Neural progenitor cell (in vitro differentiated cells): ENCODE data around the gene SCLT1. TPM values are rescaled to one million over a fixed set of nuclear protein-coding genes. Genes with fewer than 3 reads are reported as not detected.

ENCODE experiments used
- DNase-seq: peaks from one replicate; pipeline ENCODE4 v3.0.0-alpha.2; 2016; ENCODE audit warnings: low spot score
- H2AFZ ChIP-seq: fragments of 200-600 bp; sonication (generic); replicated peaks from 2 replicates; pipeline ENCODE4 v1.6.1; 2016; ENCODE audit warnings: antibody characterized with exemption
- H3F3A ChIP-seq: fragments of 200-600 bp; sonication (generic); 2 replicates; pipeline ENCODE4 v1.6.1; 2016; ENCODE audit warnings: antibody characterized with exemption, low read depth
- H3K27ac ChIP-seq: fragments of 200-600 bp; sonication (generic); 2 replicates; pipeline ENCODE4 v1.5.1; 2016; ENCODE audit warnings: mild to moderate bottlenecking
- H3K27me3 ChIP-seq: fragments of 200-600 bp; sonication (generic); 2 replicates; pipeline ENCODE4 v1.6.1; 2016; ENCODE audit warnings: mild to moderate bottlenecking, moderate library complexity
- H3K36me3 ChIP-seq: fragments of 200-600 bp; sonication (generic); 2 replicates; pipeline ENCODE4 v1.5.1; 2016
- H3K4me1 ChIP-seq: fragments of 200-600 bp; sonication (generic); 2 replicates; pipeline ENCODE4 v1.6.1; 2016; ENCODE audit warnings: mixed run types
- H3K4me2 ChIP-seq: fragments of 200-600 bp; sonication (generic); 2 replicates; pipeline ENCODE4 v1.6.1; 2016
- H3K4me3 ChIP-seq: fragments of 200-600 bp; sonication (generic); 2 replicates; pipeline ENCODE4 v1.5.1; 2016
- H3K79me2 ChIP-seq: fragments of 200-600 bp; sonication (generic); 2 replicates; pipeline ENCODE4 v1.6.1; 2016; ENCODE audit warnings: low read depth
- H3K9ac ChIP-seq: fragments of 200-600 bp; sonication (generic); 2 replicates; pipeline ENCODE4 v1.6.1; 2016
- H3K9me3 ChIP-seq: fragments of 200-600 bp; sonication (generic); 2 replicates; pipeline ENCODE4 v1.5.1; 2016; ENCODE audit warnings: low read depth
- H4K20me1 ChIP-seq: fragments of 200-600 bp; sonication (generic); 2 replicates; pipeline ENCODE4 v1.6.1; 2016; ENCODE audit warnings: low read depth
- H3K27ac Mint-ChIP-seq: 3 replicates; pipeline ENCODE4 v1.8.0; 2021; ENCODE audit warnings: mixed read lengths
- H3K27me3 Mint-ChIP-seq: 2 replicates; pipeline ENCODE4 v1.8.0; 2022; ENCODE audit warnings: low read depth, mild to moderate bottlenecking, inconsistent platforms, moderate library complexity, mixed read lengths; ENCODE audit not compliant: insufficient read depth
- H3K36me3 Mint-ChIP-seq: 3 replicates; pipeline ENCODE4 v1.8.0; 2021; ENCODE audit warnings: mixed read lengths
- H3K4me1 Mint-ChIP-seq: 3 replicates; pipeline ENCODE4 v1.8.0; 2021; ENCODE audit warnings: mixed read lengths
- H3K4me3 Mint-ChIP-seq: 3 replicates; pipeline ENCODE4 v1.8.0; 2021; ENCODE audit warnings: mild to moderate bottlenecking, moderate library complexity, mixed read lengths
- H3K9me3 Mint-ChIP-seq: 3 replicates; pipeline ENCODE4 v1.8.0; 2020; ENCODE audit warnings: mixed read lengths
- CTCF ChIP-seq: fragments of 200-600 bp; sonication (generic); IDR thresholded peaks from 2 replicates; pipeline ENCODE4 v1.5.1; 2017; ENCODE audit warnings: antibody characterized with exemption, mild to moderate bottlenecking
- EZH2 ChIP-seq: fragments of 200-600 bp; sonication (generic); IDR thresholded peaks from 2 replicates; pipeline ENCODE4 v1.6.1; 2017; ENCODE audit warnings: antibody characterized with exemption, mild to moderate bottlenecking, moderate library complexity
- EZH2phosphoT487 ChIP-seq: fragments of 200-600 bp; sonication (generic); IDR thresholded peaks from 2 replicates; pipeline ENCODE4 v1.6.1; 2017; ENCODE audit warnings: antibody characterized with exemption
- total RNA-seq: library from RNA; depleted of rRNA; stranded (reverse); fragments of >200 nt; gene quantifications from 2 replicates; pipeline ENCODE4 v1.2.3, GENCODE V29; 2015; ENCODE audit warnings: low replicate concordance

The SCLT1 gene
- total RNA-seq, 1 donor from 2014 or later: 30.0 TPM

DNA sequence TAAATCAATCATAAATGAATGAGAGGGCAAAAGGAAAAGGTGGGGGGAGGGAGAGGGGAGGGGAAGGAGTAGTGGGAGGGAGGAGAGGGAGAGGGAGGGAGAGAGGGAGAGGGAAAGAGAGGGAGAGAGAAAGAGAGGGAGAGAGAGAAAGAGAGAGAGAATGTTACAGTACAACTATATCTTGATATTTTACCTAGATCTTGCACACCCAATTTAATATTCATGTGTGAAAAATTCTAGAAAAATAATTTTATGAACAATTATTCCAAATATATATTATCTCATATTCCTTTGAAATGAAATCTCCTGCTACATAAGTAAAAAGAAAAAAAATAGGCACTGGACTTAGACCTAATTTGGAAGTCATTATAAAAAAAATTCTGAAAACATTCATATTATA lies 120.0 kb downstream of the SCLT1 start:
- no peaks in the 10 kb centered on the region for H3K9me3 ChIP-seq
- no peaks in the 10 kb centered on the region for H3K27me3 ChIP-seq
- no peak overlapping the region for H3K4me2 ChIP-seq
- H3K4me3 Mint-ChIP-seq: no peak overlapping the region
- H3K27me3 Mint-ChIP-seq: no peaks in the 10 kb centered on the region
- H3K36me3 Mint-ChIP-seq: peaks cover 2% of the 10 kb centered on the region
- no peaks in the 10 kb centered on the region for H3K36me3 ChIP-seq
- no peak overlapping the region for H2AFZ ChIP-seq
- no peaks in the 10 kb centered on the region for H3K4me1 ChIP-seq
- no peak for DNase-seq
- no peaks in the 10 kb centered on the region for H4K20me1 ChIP-seq
- H3K79me2 ChIP-seq: no peaks in the 10 kb centered on the region
- H3K9me3 Mint-ChIP-seq: no peaks in the 10 kb centered on the region
- TF ChIP-seq EZH2phosphoT487 (no peak), EZH2 (no peak), CTCF (no peak)
- no peak overlapping the region for H3K9ac ChIP-seq
- H3K4me3 ChIP-seq: no peak overlapping the region
- no peaks in the 10 kb centered on the region for H3F3A ChIP-seq
- H3K4me1 Mint-ChIP-seq: peaks cover 2% of the 10 kb centered on the region
- H3K27ac ChIP-seq: no peak overlapping the region
- H3K27ac Mint-ChIP-seq: no peak overlapping the region

GRCh38 chr4:128961405-128961804 lies 131.9 kb downstream of the SCLT1 start:
- Histone ChIP-seq H3K36me3 (no peaks in the 10 kb centered on the region), H2AFZ (no peak overlapping the region), H3K27ac (no peak overlapping the region), H4K20me1 (no peaks in the 10 kb centered on the region), H3K79me2 (no peaks in the 10 kb centered on the region), H3F3A (no peaks in the 10 kb centered on the region), H3K9me3 (no peaks in the 10 kb centered on the region), H3K9ac (no peak overlapping the region), H3K4me1 (no peaks in the 10 kb centered on the region), H3K27me3 (no peaks in the 10 kb centered on the region), H3K4me3 (no peak overlapping the region), H3K4me2 (no peak overlapping the region)
- no peak overlapping the region for H3K27ac Mint-ChIP-seq
- H3K4me1 Mint-ChIP-seq: no peaks in the 10 kb centered on the region
- DNase-seq: no peak
- H3K4me3 Mint-ChIP-seq: no peak overlapping the region
- no peaks in the 10 kb centered on the region for H3K27me3 Mint-ChIP-seq
- no peaks in the 10 kb centered on the region for H3K36me3 Mint-ChIP-seq
- TF ChIP-seq EZH2: no peak
- TF ChIP-seq CTCF: no peak
- no peak for TF ChIP-seq EZH2phosphoT487
- no peaks in the 10 kb centered on the region for H3K9me3 Mint-ChIP-seq

DNA sequence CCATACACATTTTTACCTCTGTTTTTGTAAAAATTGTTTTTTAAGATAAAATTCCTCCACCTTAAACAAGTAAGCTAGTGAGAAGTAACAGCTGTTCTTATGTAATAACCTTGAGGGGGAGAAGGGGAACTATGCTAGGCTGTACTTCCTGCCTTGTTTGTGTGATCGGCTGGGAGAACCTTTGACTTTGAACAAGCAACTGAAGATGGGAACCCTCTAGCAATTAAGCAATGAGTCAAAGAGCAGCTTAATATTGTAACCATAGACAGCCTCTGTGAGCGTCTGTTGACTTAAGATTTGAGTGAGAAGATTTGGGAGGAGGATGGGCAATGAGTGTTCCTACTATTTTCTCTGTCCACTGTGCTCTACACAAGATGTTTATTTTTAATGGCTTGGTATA lies 135.1 kb downstream of the SCLT1 start:
- Mint-ChIP-seq H3K4me1 (no peaks in the 10 kb centered on the region), H3K27me3 (no peaks in the 10 kb centered on the region), H3K9me3 (no peaks in the 10 kb centered on the region), H3K4me3 (no peak overlapping the region), H3K27ac (no peak overlapping the region), H3K36me3 (no peaks in the 10 kb centered on the region)
- no peak for TF ChIP-seq EZH2phosphoT487
- no peak for TF ChIP-seq EZH2
- TF ChIP-seq CTCF: no peak
- Histone ChIP-seq H3K36me3 (no peaks in the 10 kb centered on the region), H4K20me1 (no peaks in the 10 kb centered on the region), H3K27me3 (no peaks in the 10 kb centered on the region), H3K9me3 (no peaks in the 10 kb centered on the region), H3K4me2 (no peak overlapping the region), H3K79me2 (no peaks in the 10 kb centered on the region), H3K4me3 (no peak overlapping the region), H3K4me1 (no peaks in the 10 kb centered on the region), H3K27ac (no peak overlapping the region), H2AFZ (no peak overlapping the region), H3F3A (no peaks in the 10 kb centered on the region), H3K9ac (no peak overlapping the region)
- DNase-seq: no peak

- Mint-ChIP-seq H3K9me3 (no peaks in the 10 kb centered on the region), H3K27ac (no peak overlapping the region), H3K4me1 (no peaks in the 10 kb centered on the region), H3K36me3 (no peaks in the 10 kb centered on the region), H3K27me3 (no peaks in the 10 kb centered on the region), H3K4me3 (no peak overlapping the region)
- Histone ChIP-seq H3K36me3 (no peaks in the 10 kb centered on the region), H3K9ac (no peak overlapping the region), H3K4me1 (no peaks in the 10 kb centered on the region), H3K27me3 (no peaks in the 10 kb centered on the region), H3K27ac (no peak overlapping the region), H4K20me1 (no peaks in the 10 kb centered on the region), H3F3A (no peaks in the 10 kb centered on the region), H3K4me3 (no peak overlapping the region), H3K9me3 (no peaks in the 10 kb centered on the region), H3K79me2 (no peaks in the 10 kb centered on the region), H3K4me2 (no peak overlapping the region), H2AFZ (no peak overlapping the region)
- DNase-seq: no peak
- TF ChIP-seq EZH2 (no peak), EZH2phosphoT487 (no peak), CTCF (no peak)
These were observed 135.9 kb downstream of the SCLT1 start for GRCh38 chr4:128957459-128957858.
